IMR-90 (cell line): ENCODE measurements around the gene ARPP21. TPM values are rescaled to one million over a fixed set of nuclear protein-coding genes. Genes with fewer than 3 reads are reported as not detected.

ENCODE experiments used
- ATAC-seq: fragments of 200-7000 bp; cut with Tn5 transposase; 2 replicates; pipeline ENCODE4 v1.9.1; 2020; ENCODE audit warnings: low read depth, mild to moderate bottlenecking, moderate library complexity
- BruUV-seq: library from RNA; stranded (reverse); fragments of 400-500 nt; replicated peaks from 2 replicates; lab custom pipeline; 2021; lab: Mats Ljungman, UMichigan
- CTCF ChIA-PET: fragments of 300-600 bp; formaldehyde crosslinking; extraction: SDS; loops from one replicate; lab custom pipeline; 2021; ENCODE audit warnings: antibody characterized with exemption; lab: Yijun Ruan, JAX
- POLR2A ChIA-PET: fragments of 300-600 bp; sonication (Branson Sonifier 250); formaldehyde crosslinking; loops from one replicate; lab custom pipeline; 2022; ENCODE audit warnings: antibody characterized with exemption; ENCODE audit not compliant: unreplicated experiment; lab: Charles Lee
- DNase-seq: peaks from one replicate; pipeline ENCODE4 v3.0.0; 2013
- H2AFZ ChIP-seq: replicated peaks from 2 replicates; pipeline ENCODE3; 2013; ENCODE audit warnings: low read length, mild to moderate bottlenecking; ENCODE audit not compliant: poor library complexity
- H2AK5ac ChIP-seq: 2 replicates; pipeline ENCODE4 v1.6.1; 2013; ENCODE audit warnings: low read depth, low read length, inconsistent platforms
- H2AK9ac ChIP-seq: replicated peaks from 2 replicates; pipeline ENCODE3; 2013; ENCODE audit warnings: mild to moderate bottlenecking, low read depth, low read length, moderate library complexity; ENCODE audit not compliant: poor library complexity
- H2BK120ac ChIP-seq: 2 replicates; pipeline ENCODE4 v1.6.1; 2013; ENCODE audit warnings: low read depth, low read length, inconsistent platforms
- H2BK15ac ChIP-seq: 3 replicates; pipeline ENCODE4 v1.6.1; 2013; ENCODE audit warnings: low read depth, low read length, inconsistent platforms
- H2BK20ac ChIP-seq: 2 replicates; pipeline ENCODE4 v1.6.1; 2013; ENCODE audit warnings: low read depth, mild to moderate bottlenecking, inconsistent platforms, low read length, moderate library complexity
- H2BK5ac ChIP-seq: 2 replicates; pipeline ENCODE4 v1.6.1; 2013; ENCODE audit warnings: mild to moderate bottlenecking, low read depth, low read length, inconsistent platforms; ENCODE audit not compliant: poor library complexity, severe bottlenecking
- H3K14ac ChIP-seq: replicated peaks from 2 replicates; pipeline ENCODE4 v1.6.1; 2013; ENCODE audit warnings: low read depth, low read length, inconsistent platforms
- H3K18ac ChIP-seq: 2 replicates; pipeline ENCODE4 v1.6.1; 2013; ENCODE audit warnings: low read depth, low read length, control low read depth
- H3K23ac ChIP-seq: 2 replicates; pipeline ENCODE4 v1.6.1; 2013; ENCODE audit warnings: low read depth, low read length, inconsistent platforms
- H3K27ac ChIP-seq: 2 replicates; pipeline ENCODE4 v1.5.1; 2013; ENCODE audit warnings: mild to moderate bottlenecking, control low read depth, low read length; ENCODE audit not compliant: insufficient read depth
- H3K27me3 ChIP-seq: 2 replicates; pipeline ENCODE4 v1.6.1; 2013; ENCODE audit warnings: low read length; ENCODE audit not compliant: control insufficient read depth, insufficient read depth
- H3K36me3 ChIP-seq: 2 replicates; pipeline ENCODE4 v1.6.1; 2013; ENCODE audit warnings: low read length, mixed read lengths; ENCODE audit not compliant: control insufficient read depth, insufficient read depth
- H3K4ac ChIP-seq: 2 replicates; pipeline ENCODE4 v1.6.1; 2013; ENCODE audit warnings: low read depth, low read length, inconsistent platforms
- H3K4me1 ChIP-seq: 2 replicates; pipeline ENCODE4 v1.6.1; 2013; ENCODE audit warnings: low read length, mixed read lengths; ENCODE audit not compliant: control insufficient read depth, insufficient read depth
- H3K4me2 ChIP-seq: 2 replicates; pipeline ENCODE4 v1.6.1; 2013; ENCODE audit warnings: low read depth, mild to moderate bottlenecking, control low read depth, low read length, moderate library complexity
- H3K4me3 ChIP-seq: 2 replicates; pipeline ENCODE4 v1.5.1; 2013; ENCODE audit warnings: low read depth, mild to moderate bottlenecking, control low read depth, low read length, moderate library complexity; ENCODE audit not compliant: insufficient read depth
- H3K56ac ChIP-seq: 2 replicates; pipeline ENCODE4 v1.6.1; 2013; ENCODE audit warnings: low read length, inconsistent platforms; ENCODE audit not compliant: insufficient read depth; ENCODE audit errors: extremely low read depth
- H3K79me1 ChIP-seq, 2 experiments: 2 replicates each; pipeline ENCODE4 v1.6.1; 2013; ENCODE audit warnings: low read length in 2 of 2, inconsistent platforms in 1 of 2, low read depth in 1 of 2
- H3K9ac ChIP-seq: 2 replicates; pipeline ENCODE4 v1.6.1; 2013; ENCODE audit warnings: low read depth, low read length, control low read depth
- H3K9me1 ChIP-seq: 2 replicates; pipeline ENCODE4 v1.6.1; 2013; ENCODE audit warnings: low read length, inconsistent platforms; ENCODE audit not compliant: insufficient read depth
- H3K9me3 ChIP-seq: 2 replicates; pipeline ENCODE4 v1.6.1; 2013; ENCODE audit warnings: low read length; ENCODE audit not compliant: control insufficient read depth, insufficient read depth
- H4K20me1 ChIP-seq: 2 replicates; pipeline ENCODE4 v1.6.1; 2013; ENCODE audit warnings: low read length, inconsistent platforms; ENCODE audit not compliant: insufficient read depth
- H4K5ac ChIP-seq: 2 replicates; pipeline ENCODE4 v1.6.1; 2013; ENCODE audit warnings: mild to moderate bottlenecking, low read depth, low read length, control low read depth
- H4K8ac ChIP-seq, 2 experiments: 2 replicates each; pipeline ENCODE4 v1.6.1; 2013; ENCODE audit warnings: low read depth in 2 of 2, low read length in 2 of 2, control low read depth in 1 of 2, inconsistent platforms in 1 of 2
- H4K91ac ChIP-seq: 2 replicates; pipeline ENCODE4 v1.6.1; 2013; ENCODE audit warnings: low read depth, low read length, inconsistent platforms; ENCODE audit not compliant: insufficient read depth
- CHD1 ChIP-seq: IDR thresholded peaks from 2 replicates; pipeline ENCODE4 v1.6.1; 2012; ENCODE audit warnings: low read depth, low read length, improper control_type of control experiment
- CTCF ChIP-seq: conservative IDR thresholded peaks from 2 replicates; pipeline ENCODE4 v1.5.1; 2012; ENCODE audit warnings: mild to moderate bottlenecking, low read depth, low read length, improper control_type of control experiment
- FOS ChIP-seq: fragments of 150-350 bp; IDR thresholded peaks from 2 replicates; pipeline ENCODE4 v1.6.1; 2016; ENCODE audit warnings: low read depth, low read length
- MAFK ChIP-seq: IDR thresholded peaks from 2 replicates; pipeline ENCODE4 v1.6.1; 2012; ENCODE audit warnings: low read depth, low read length, improper control_type of control experiment
- MXI1 ChIP-seq: IDR thresholded peaks from 2 replicates; pipeline ENCODE4 v1.6.1; 2012; ENCODE audit warnings: low read depth, mild to moderate bottlenecking, low read length, moderate library complexity, borderline replicate concordance
- POLR2A ChIP-seq: IDR thresholded peaks from 2 replicates; pipeline ENCODE4 v1.6.1; 2012; ENCODE audit warnings: mild to moderate bottlenecking, low read depth, low read length
- RCOR1 ChIP-seq: IDR thresholded peaks from 2 replicates; pipeline ENCODE4 v1.6.1; 2012; ENCODE audit warnings: mild to moderate bottlenecking, low read length, improper control_type of control experiment; ENCODE audit not compliant: insufficient replicate concordance
- RFX5 ChIP-seq: IDR thresholded peaks from 2 replicates; pipeline ENCODE4 v1.8.0; 2012; ENCODE audit warnings: low read depth, mild to moderate bottlenecking, low read length, moderate library complexity
- SMC3 ChIP-seq: fragments of 150-350 bp; IDR thresholded peaks from 2 replicates; pipeline ENCODE4 v1.6.1; 2016; ENCODE audit warnings: low read depth, mild to moderate bottlenecking, antibody characterized with exemption, low read length, moderate library complexity
- USF2 ChIP-seq: fragments of 150-350 bp; IDR thresholded peaks from 2 replicates; pipeline ENCODE4 v1.6.1; 2017; ENCODE audit warnings: mild to moderate bottlenecking, antibody characterized with exemption, low read length, low read depth
- WGBS, 2 experiments: methylation state at CpG; one replicate each; pipeline versions ENCODE4 v1.1.5 to v1.1.7; 2013; ENCODE audit warnings: missing lambda C conversion rate in 2 of 2; ENCODE audit not compliant: insufficient read length in 1 of 2; ENCODE audit errors: extremely low coverage in 2 of 2; 5-methylcytosine and 5-hydroxymethylcytosine counted together
- dilution Hi-C: fragments of 300-500 bp; cut with HindIII; formaldehyde crosslinking; loops from one replicate; pipeline ENCODE4 v1.14.3; 2018; ENCODE audit warnings: low sequenced_read_pairs; ENCODE audit not compliant: unreplicated experiment
- in situ Hi-C: fragments of 300-500 bp; cut with MboI; formaldehyde crosslinking; loops from 3 replicates; pipeline ENCODE4 v1.14.3; 2019; ENCODE audit warnings: low sequenced_read_pairs, inconsistent platforms, mixed read lengths
- intact Hi-C: fragments of 100-400 bp; cut with micrococcal nuclease; formaldehyde crosslinking; loops from 2 replicates; pipeline ENCODE4 v1.10.0; 2022
- polyA plus RNA-seq, 3 experiments: library from polyadenylated mRNA; depleted of rRNA; stranded (reverse); fragments of >200 nt; gene quantifications; 2 replicates each; pipeline ENCODE4 v1.2.3, GENCODE V29; 2012; ENCODE audit warnings: low replicate concordance in 1 of 3
- total RNA-seq: library from RNA; depleted of rRNA; stranded (reverse); fragments of >200 nt; gene quantifications from 2 replicates; pipeline ENCODE4 v1.2.3, GENCODE V29; 2012

Gene ARPP21
- total and polyA plus RNA-seq, 2 of the 4 experiments (the other 2 are of a cell fraction), result not detected

GRCh38 chr3:35784169-35784568 is 144.8 kb downstream of the ARPP21 start:
- no peak overlapping the region for H3K56ac ChIP-seq
- no peak overlapping the region for H3K4me2 ChIP-seq
- H2BK15ac ChIP-seq, result no peak overlapping the region
- H3K36me3 ChIP-seq, result no peaks in the 10 kb centered on the region
- H3K79me1 ChIP-seq, result no peaks in the 10 kb centered on the region
- H3K4ac ChIP-seq, result no peak overlapping the region
- no peak overlapping the region for H4K91ac ChIP-seq
- dilution Hi-C loops, result no loop called here
- H2BK5ac ChIP-seq, result no peak overlapping the region
- DNase-seq (no peak), ATAC-seq (no peak)
- H3K27me3 ChIP-seq, result no peaks in the 10 kb centered on the region
- H3K9me3 ChIP-seq, result peaks cover 4% of the 10 kb centered on the region
- no peak overlapping the region for H3K14ac ChIP-seq
- H2AK5ac ChIP-seq, result no peak overlapping the region
- H2AFZ ChIP-seq, result no peak overlapping the region
- no TSS peak for BruUV-seq
- H2AK9ac ChIP-seq, result no peak overlapping the region
- no peaks in the 10 kb centered on the region for H3K9me1 ChIP-seq
- H4K5ac ChIP-seq, result no peak overlapping the region
- POLR2A ChIA-PET, result no interaction called here
- no peak overlapping the region for H2BK120ac ChIP-seq
- in situ Hi-C loops, result no loop called here
- no peak for TF ChIP-seq CTCF
- no peak for TF ChIP-seq POLR2A
- TF ChIP-seq MXI1, result no peak
- no peak for TF ChIP-seq FOS
- TF ChIP-seq SMC3, result no peak
- TF ChIP-seq CHD1, result no peak
- no peak for TF ChIP-seq MAFK
- no peak for TF ChIP-seq USF2
- no peak for TF ChIP-seq RFX5
- no peak for TF ChIP-seq RCOR1
- no peak overlapping the region for H3K27ac ChIP-seq
- no peaks in the 10 kb centered on the region for H4K20me1 ChIP-seq
- CTCF ChIA-PET, result no interaction called here
- no peak overlapping the region for H3K4me3 ChIP-seq
- H3K4me1 ChIP-seq, result no peaks in the 10 kb centered on the region
- H2BK20ac ChIP-seq, result no peak overlapping the region
- no peak overlapping the region for H3K18ac ChIP-seq
- no peak overlapping the region for H4K8ac ChIP-seq
- H3K9ac ChIP-seq, result no peak overlapping the region
- WGBS, 2 experiments, result no CpG with 5 or more reads among the region's 1 CpG
- intact Hi-C loops, result no loop called here
- H3K23ac ChIP-seq, result no peak overlapping the region
